OCI-LY1 (cell line): Measurements from ENCODE around the gene UBQLN4.

Source experiments
- H2AFZ ChIP-seq: fragments of 200-600 bp; sonication (generic), shearing (Covaris generic); 2 replicates; pipeline ENCODE4 v1.6.0; 2014; ENCODE audit warnings: antibody characterized with exemption, mild to moderate bottlenecking, low read length
- H3F3A ChIP-seq: fragments of 200-600 bp; sonication (generic), shearing (Covaris generic); 2 replicates; pipeline ENCODE4 v1.6.0; 2014; ENCODE audit warnings: mild to moderate bottlenecking, antibody characterized with exemption, low read length, moderate library complexity; ENCODE audit not compliant: insufficient read depth
- H3K27ac ChIP-seq: fragments of 200-600 bp; sonication (generic); 2 replicates; pipeline ENCODE4 v1.5.1; 2014; ENCODE audit warnings: low read length, mixed run types, mild to moderate bottlenecking, low read depth; ENCODE audit not compliant: poor library complexity, severe bottlenecking
- H3K27me3 ChIP-seq: fragments of 200-600 bp; sonication (generic); 2 replicates; pipeline ENCODE4 v1.6.0; 2014; ENCODE audit warnings: antibody characterized with exemption, mild to moderate bottlenecking, low read length, moderate library complexity; ENCODE audit not compliant: insufficient read depth
- H3K36me3 ChIP-seq: fragments of 200-600 bp; sonication (generic); 2 replicates; pipeline ENCODE4 v1.6.1; 2014; ENCODE audit warnings: mild to moderate bottlenecking, antibody characterized with exemption, low read length, moderate library complexity, mixed read lengths; ENCODE audit not compliant: insufficient read depth
- H3K4me1 ChIP-seq: fragments of 200-600 bp; sonication (generic); 2 replicates; pipeline ENCODE4 v1.5.1; 2014; ENCODE audit warnings: mild to moderate bottlenecking, low read length, moderate library complexity; ENCODE audit not compliant: insufficient read depth, severe bottlenecking
- H3K4me2 ChIP-seq: fragments of 200-600 bp; sonication (generic), shearing (Covaris generic); 2 replicates; pipeline ENCODE4 v1.6.1; 2014; ENCODE audit warnings: low read length
- H3K4me3 ChIP-seq: fragments of 200-600 bp; sonication (generic); 2 replicates; pipeline ENCODE4 v1.5.1; 2014; ENCODE audit warnings: low read length, low read depth, mild to moderate bottlenecking, mixed read lengths; ENCODE audit not compliant: poor library complexity, severe bottlenecking
- H3K79me2 ChIP-seq: fragments of 200-600 bp; shearing (Covaris generic); 2 replicates; pipeline ENCODE4 v1.6.1; 2016; ENCODE audit warnings: mixed run types, low read length, mixed read lengths; ENCODE audit not compliant: insufficient read depth
- H3K9ac ChIP-seq: fragments of 200-600 bp; sonication (generic), shearing (Covaris generic); 2 replicates; pipeline ENCODE4 v1.6.1; 2014; ENCODE audit warnings: mild to moderate bottlenecking, low read length, mixed read lengths
- H3K9me2 ChIP-seq: fragments of 200-600 bp; sonication (generic), shearing (Covaris generic); 2 replicates; pipeline ENCODE4 v1.6.1; 2014; ENCODE audit warnings: low read depth, mild to moderate bottlenecking, low read length, mixed read lengths
- H3K9me3 ChIP-seq: fragments of 200-600 bp; shearing (Covaris generic); 2 replicates; pipeline ENCODE4 v1.6.1; 2014; ENCODE audit warnings: low read length, mixed read lengths
- H4K20me1 ChIP-seq: fragments of 200-600 bp; sonication (generic), shearing (Covaris generic); 2 replicates; pipeline ENCODE4 v1.6.0; 2016; ENCODE audit warnings: mild to moderate bottlenecking, low read length; ENCODE audit not compliant: insufficient read depth
- CTCF ChIP-seq: fragments of 200-600 bp; sonication (generic), shearing (Covaris generic); IDR thresholded peaks from 2 replicates; pipeline ENCODE4 v1.5.1; 2017; ENCODE audit warnings: mild to moderate bottlenecking, antibody characterized with exemption, low read length, moderate library complexity, mixed read lengths
- EZH2 ChIP-seq: fragments of 200-600 bp; sonication (generic), shearing (Covaris generic); IDR thresholded peaks from 2 replicates; pipeline ENCODE4 v1.8.0; 2017; ENCODE audit warnings: borderline replicate concordance, mixed run types, mild to moderate bottlenecking, antibody characterized with exemption, low read length, moderate library complexity, mixed read lengths

UBQLN4 gene

DNA sequence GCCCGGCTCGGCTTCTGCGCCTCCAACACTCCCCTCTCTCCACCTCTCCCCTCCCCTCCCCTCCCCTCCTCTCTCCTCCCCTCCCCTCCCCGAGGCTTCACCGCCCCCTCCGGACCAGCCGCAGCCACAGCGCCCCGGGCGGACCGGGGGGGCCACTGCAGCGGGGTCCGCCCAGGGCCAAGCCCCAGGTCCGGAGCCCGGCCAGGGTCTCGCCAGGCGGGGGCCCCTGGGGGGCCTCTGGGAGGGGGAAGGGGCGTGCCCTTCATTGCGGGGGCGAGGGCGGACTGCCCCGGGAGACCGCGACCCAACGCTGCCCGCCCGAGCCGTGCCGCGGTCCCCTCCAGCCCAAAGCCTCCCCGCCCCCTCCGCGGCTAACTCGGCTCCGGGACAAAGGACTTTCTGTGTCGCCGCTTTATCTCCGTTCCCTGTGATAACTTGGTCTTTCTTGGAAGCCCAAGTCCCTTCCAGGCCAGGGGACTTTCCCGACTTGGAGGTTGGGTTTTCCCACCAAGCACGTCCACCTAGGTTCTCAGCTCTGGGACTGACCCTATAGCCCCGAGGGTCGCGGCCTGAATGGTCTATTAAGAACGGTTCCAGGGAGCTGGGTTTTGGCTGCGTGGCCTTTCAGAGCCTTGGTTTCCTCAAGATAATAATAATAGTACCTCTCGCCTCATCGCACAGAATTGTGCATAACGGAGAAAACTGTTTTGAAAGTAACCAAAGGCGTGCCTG lies at the start of gene UBQLN4:
UBQLN4 (minus strand) TSS at position 31 of the 732 bp plus-strand sequence. CDS start 97 bp downstream, outside the sequence.
- Histone ChIP-seq H3K27ac (peak within 1 kb of the TSS; percentile 82), H3F3A (no peaks in the 10 kb centered on the region), H4K20me1 (no peaks in the 10 kb centered on the region), H3K4me3 (peak within 1 kb of the TSS; percentile 73), H3K9me2 (no peaks in the 10 kb centered on the region), H3K79me2 (no peaks in the 10 kb centered on the region), H2AFZ (no peak within 1 kb of the TSS), H3K4me1 (peaks cover 16% of the 10 kb centered on the region), H3K27me3 (no peaks in the 10 kb centered on the region), H3K36me3 (peaks cover 22% of the 10 kb centered on the region; the same call in 1 of the 2 replicates), H3K4me2 (peak within 1 kb of the TSS; percentile 77), H3K9me3 (no peaks in the 10 kb centered on the region), H3K9ac (peak within 1 kb of the TSS; percentile 87)
- peak; percentile 28 for TF ChIP-seq CTCF
- TF ChIP-seq EZH2: no peak

- no peak for TF ChIP-seq EZH2
- TF ChIP-seq CTCF: no peak
- Histone ChIP-seq H3K9ac (no peak overlapping the region), H3K27ac (no peak overlapping the region)
Observed at GRCh38 chr1:156102633-156103511, 49.3 kb upstream of the UBQLN4 start.

GRCh38 chr1:156101880-156102279 lies 48.3 kb upstream of the UBQLN4 start:
- peaks cover 9% of the 10 kb centered on the region for H3K27me3 ChIP-seq
- H3K4me1 ChIP-seq: peaks cover 15% of the 10 kb centered on the region
- H3K9me3 ChIP-seq: no peaks in the 10 kb centered on the region
- no peaks in the 10 kb centered on the region for H3K79me2 ChIP-seq
- TF ChIP-seq EZH2 (no peak), CTCF (no peak)
- H3K9me2 ChIP-seq: no peaks in the 10 kb centered on the region
- peaks cover 2% of the 10 kb centered on the region; the same call in 1 of the 2 replicates for H3F3A ChIP-seq
- no peak overlapping the region for H2AFZ ChIP-seq
- H3K9ac ChIP-seq: no peak overlapping the region
- H3K4me3 ChIP-seq: no peak overlapping the region
- H3K27ac ChIP-seq: no peak overlapping the region
- no peaks in the 10 kb centered on the region for H3K36me3 ChIP-seq
- H4K20me1 ChIP-seq: no peaks in the 10 kb centered on the region
- H3K4me2 ChIP-seq: no peak overlapping the region

More at GRCh38 chr1:156102633-156103511, 49.3 kb upstream of the UBQLN4 start:
- H3F3A ChIP-seq: peaks cover 2% of the 10 kb centered on the region; the same call in 1 of the 2 replicates
- no peak overlapping the region for H2AFZ ChIP-seq
- H3K4me2 ChIP-seq: no peak overlapping the region
- no peaks in the 10 kb centered on the region for H4K20me1 ChIP-seq
- no peaks in the 10 kb centered on the region for H3K9me2 ChIP-seq
- H3K9me3 ChIP-seq: no peaks in the 10 kb centered on the region
- no peaks in the 10 kb centered on the region for H3K79me2 ChIP-seq
- H3K36me3 ChIP-seq: no peaks in the 10 kb centered on the region
- H3K4me3 ChIP-seq: no peak overlapping the region
- H3K27me3 ChIP-seq: peaks cover 9% of the 10 kb centered on the region
- H3K4me1 ChIP-seq: peaks cover 15% of the 10 kb centered on the region
